Nephron progenitor cell (in vitro differentiated cells): ENCODE results near the gene ATP2B2.

Experiments used
- DNase-seq: peaks from one replicate; pipeline ENCODE4 v3.0.0; 2021
- H3K27ac Mint-ChIP-seq: 2 replicates; pipeline ENCODE4 v1.8.0; 2021; ENCODE audit warnings: mild to moderate bottlenecking, moderate library complexity, mixed read lengths
- H3K27me3 Mint-ChIP-seq: 2 replicates; pipeline ENCODE4 v1.8.0; 2021; ENCODE audit warnings: mild to moderate bottlenecking, low read depth, mixed read lengths; ENCODE audit not compliant: poor library complexity
- H3K36me3 Mint-ChIP-seq: 2 replicates; pipeline ENCODE4 v1.8.0; 2021; ENCODE audit warnings: low read depth, mixed read lengths
- H3K4me1 Mint-ChIP-seq: 2 replicates; pipeline ENCODE4 v1.8.0; 2021; ENCODE audit warnings: mixed read lengths
- H3K4me3 Mint-ChIP-seq: 2 replicates; pipeline ENCODE4 v1.8.0; 2021; ENCODE audit warnings: mild to moderate bottlenecking, moderate library complexity, mixed read lengths
- H3K9me3 Mint-ChIP-seq: 2 replicates; pipeline ENCODE4 v1.8.0; 2021; ENCODE audit warnings: mild to moderate bottlenecking, moderate library complexity, mixed read lengths
- CTCF ChIP-seq: fragments of 200-600 bp; sonication (generic); IDR thresholded peaks from 2 replicates; pipeline ENCODE4 v1.5.0; 2021; ENCODE audit warnings: antibody characterized with exemption

The ATP2B2 gene

GRCh38 chr3:10365791-10366190 lies 139.6 kb downstream of the ATP2B2 start:
- Mint-ChIP-seq H3K4me1 (peaks cover 29% of the 10 kb centered on the region), H3K4me3 (no peak overlapping the region), H3K27ac (no peak overlapping the region), H3K27me3 (peaks cover 21% of the 10 kb centered on the region), H3K9me3 (peaks cover 11% of the 10 kb centered on the region), H3K36me3 (no peaks in the 10 kb centered on the region)
- no peak for DNase-seq
- TF ChIP-seq CTCF: no peak

- H3K27ac Mint-ChIP-seq: no peak overlapping the region
- no peak overlapping the region for H3K4me3 Mint-ChIP-seq
- no peak for TF ChIP-seq CTCF
- DNase-seq: no peak
- peaks cover 24% of the 10 kb centered on the region for H3K27me3 Mint-ChIP-seq
- H3K36me3 Mint-ChIP-seq: no peaks in the 10 kb centered on the region
- H3K4me1 Mint-ChIP-seq: peaks cover 24% of the 10 kb centered on the region
- H3K9me3 Mint-ChIP-seq: peaks cover 15% of the 10 kb centered on the region
Measured at GRCh38 chr3:10365316-10365715, 140.1 kb downstream of the ATP2B2 start.

GRCh38 chr3:10364806-10365205 lies 140.6 kb downstream of the ATP2B2 start:
- no peak overlapping the region for H3K4me3 Mint-ChIP-seq
- H3K27ac Mint-ChIP-seq: no peak overlapping the region
- no peak for DNase-seq
- H3K36me3 Mint-ChIP-seq: no peaks in the 10 kb centered on the region
- H3K27me3 Mint-ChIP-seq: peaks cover 27% of the 10 kb centered on the region
- H3K9me3 Mint-ChIP-seq: peaks cover 15% of the 10 kb centered on the region
- peaks cover 21% of the 10 kb centered on the region for H3K4me1 Mint-ChIP-seq
- no peak for TF ChIP-seq CTCF

- Mint-ChIP-seq H3K36me3 (no peaks in the 10 kb centered on the region), H3K27me3 (peaks cover 27% of the 10 kb centered on the region), H3K4me3 (no peak overlapping the region), H3K4me1 (peaks cover 21% of the 10 kb centered on the region), H3K9me3 (peaks cover 15% of the 10 kb centered on the region), H3K27ac (no peak overlapping the region)
- TF ChIP-seq CTCF: no peak
- no peak for DNase-seq
Measured at GRCh38 chr3:10363935-10364334, 141.5 kb downstream of the ATP2B2 start.

- Mint-ChIP-seq H3K27ac (no peak overlapping the region), H3K27me3 (peaks cover 20% of the 10 kb centered on the region), H3K4me1 (peaks cover 29% of the 10 kb centered on the region), H3K36me3 (no peaks in the 10 kb centered on the region), H3K9me3 (peaks cover 15% of the 10 kb centered on the region), H3K4me3 (no peak overlapping the region)
- no peak for TF ChIP-seq CTCF
- no peak for DNase-seq
Measured at GRCh38 chr3:10361375-10361774, 144.0 kb downstream of the ATP2B2 start.

- DNase-seq: no peak
- Mint-ChIP-seq H3K27ac (no peak overlapping the region), H3K4me3 (no peak overlapping the region), H3K4me1 (peaks cover 22% of the 10 kb centered on the region), H3K36me3 (no peaks in the 10 kb centered on the region), H3K27me3 (peaks cover 24% of the 10 kb centered on the region), H3K9me3 (peaks cover 15% of the 10 kb centered on the region)
- TF ChIP-seq CTCF: no peak
Measured at GRCh38 chr3:10360478-10360877, 144.9 kb downstream of the ATP2B2 start.
